Mucosa of descending colon (tissue), 3 donors: ENCODE measurements around the gene PIP5K1C. TPM values are rescaled to one million over a fixed set of nuclear protein-coding genes. Genes with fewer than 3 reads are reported as not detected.
"Not testable (repeated sequence)": the region's sequence is repeated elsewhere in the genome, so short reads cannot be mapped to it uniquely, and the experiment has no call there.

ENCODE experiments used
- ATAC-seq: fragments of 200-7000 bp; cut with Tn5 transposase; one replicate; pipeline ENCODE4 v1.9.1; 2020; ENCODE audit warnings: mild to moderate bottlenecking, moderate library complexity
- DNase-seq, 3 donors: peaks; one replicate each; pipeline ENCODE4 v3.0.0-alpha.2; 2020
- H3K36me3 ChIP-seq: fragments of 200-600 bp; one replicate; pipeline ENCODE4 v1.8.0; 2021; ENCODE audit warnings: low read depth, mild to moderate bottlenecking
- H3K4me1 ChIP-seq: fragments of 200-600 bp; one replicate; pipeline ENCODE4 v1.8.0; 2021; ENCODE audit warnings: low read depth, mild to moderate bottlenecking
- H3K4me3 ChIP-seq: fragments of 200-600 bp; one replicate; pipeline ENCODE4 v1.8.0; 2021; ENCODE audit warnings: mild to moderate bottlenecking
- H3K9me3 ChIP-seq: fragments of 200-600 bp; one replicate; pipeline ENCODE4 v1.8.0; 2021; ENCODE audit warnings: mild to moderate bottlenecking
- CTCF ChIP-seq: fragments of 200-600 bp; IDR thresholded peaks from one replicate; pipeline ENCODE4 v1.8.0; 2022; ENCODE audit warnings: antibody characterized with exemption, mild to moderate bottlenecking
- intact Hi-C, 2 donors: fragments of 100-400 bp; cut with DNase I in 1 of 2; cut with micrococcal nuclease in 1 of 2; formaldehyde crosslinking; loops; one replicate each; pipeline versions ENCODE4 v1.11.0 to v1.11.1; 2022; cut with DNase I, micrococcal nuclease
- total RNA-seq, 3 donors: library from RNA; stranded (reverse); fragmentation: NEBNext Ultra II Directional in 2 of 3; extraction: Animal tissue kit (Norgen Biotek cat#: 25700) in 2 of 3; gene quantifications; one replicate each; pipeline versions ENCODE4 v1.2.1 to v1.2.4, GENCODE V29; 2021 to 2023
- donor health status: DM: no; HTN: no; CAD: no; lungs with moderate emphysema.
- donor health status: DM: no; HTN: no; CAD: no.
- donor health status: DM: no; HTN: yes; CAD: no.

The PIP5K1C gene
- total RNA-seq, 3 donors from 2014 or later = 23.1 to 95.2 (median 23.2) TPM

DNA sequence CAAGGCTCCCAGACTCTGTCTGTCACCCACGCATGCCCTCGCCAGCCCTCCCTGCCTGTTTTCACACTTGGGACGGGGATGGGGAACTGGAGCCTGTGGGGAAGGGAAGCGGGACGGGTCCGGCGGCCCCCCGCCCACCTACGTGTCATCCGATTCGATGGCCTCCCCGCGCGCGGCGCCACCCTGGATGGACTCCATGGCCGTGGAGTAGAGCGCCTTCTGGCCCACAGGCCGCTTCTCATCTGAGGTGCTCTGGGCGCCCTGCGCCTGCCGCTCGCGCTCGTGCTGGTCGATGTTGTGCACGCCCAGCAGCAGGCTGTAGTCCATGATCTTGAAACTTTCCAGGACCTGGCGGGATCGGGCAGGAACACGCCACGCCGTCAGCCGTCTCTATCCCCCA lies 48.6 kb downstream of the PIP5K1C start:
- no peaks in the 10 kb centered on the region for H3K4me1 ChIP-seq
- no peak for ATAC-seq
- no peaks in the 10 kb centered on the region for H3K36me3 ChIP-seq
- H3K4me3 ChIP-seq = no peak overlapping the region
- no peak for TF ChIP-seq CTCF
- H3K9me3 ChIP-seq = no peaks in the 10 kb centered on the region
- no peak for DNase-seq
- intact Hi-C loops = no loop called here

DNA sequence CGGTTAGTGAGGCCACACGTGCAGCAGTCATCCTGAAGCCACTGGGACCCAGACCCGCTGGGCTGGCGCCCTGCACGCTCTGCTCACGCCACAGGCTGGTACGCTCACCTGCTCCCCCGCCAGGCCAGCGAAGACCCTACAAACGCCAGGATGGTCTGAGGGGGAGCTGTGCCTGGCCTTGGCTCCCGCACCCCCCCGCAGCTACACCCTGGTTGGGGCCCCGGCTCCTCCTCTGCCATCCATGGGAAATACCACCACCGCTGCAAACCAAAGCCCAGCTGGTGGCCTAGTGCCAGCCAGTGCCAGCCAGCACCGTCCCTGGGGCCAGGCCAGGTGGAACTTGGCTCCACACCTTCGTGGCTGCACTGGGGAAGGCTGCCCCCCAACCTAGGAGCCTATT lies 50.4 kb downstream of the PIP5K1C start:
- Histone ChIP-seq H3K36me3 (no peaks in the 10 kb centered on the region), H3K4me1 (no peaks in the 10 kb centered on the region), H3K4me3 (no peak overlapping the region), H3K9me3 (no peaks in the 10 kb centered on the region)
- no peak for TF ChIP-seq CTCF
- DNase-seq (no peak), ATAC-seq (no peak)
- intact Hi-C loops = no loop called here

DNA sequence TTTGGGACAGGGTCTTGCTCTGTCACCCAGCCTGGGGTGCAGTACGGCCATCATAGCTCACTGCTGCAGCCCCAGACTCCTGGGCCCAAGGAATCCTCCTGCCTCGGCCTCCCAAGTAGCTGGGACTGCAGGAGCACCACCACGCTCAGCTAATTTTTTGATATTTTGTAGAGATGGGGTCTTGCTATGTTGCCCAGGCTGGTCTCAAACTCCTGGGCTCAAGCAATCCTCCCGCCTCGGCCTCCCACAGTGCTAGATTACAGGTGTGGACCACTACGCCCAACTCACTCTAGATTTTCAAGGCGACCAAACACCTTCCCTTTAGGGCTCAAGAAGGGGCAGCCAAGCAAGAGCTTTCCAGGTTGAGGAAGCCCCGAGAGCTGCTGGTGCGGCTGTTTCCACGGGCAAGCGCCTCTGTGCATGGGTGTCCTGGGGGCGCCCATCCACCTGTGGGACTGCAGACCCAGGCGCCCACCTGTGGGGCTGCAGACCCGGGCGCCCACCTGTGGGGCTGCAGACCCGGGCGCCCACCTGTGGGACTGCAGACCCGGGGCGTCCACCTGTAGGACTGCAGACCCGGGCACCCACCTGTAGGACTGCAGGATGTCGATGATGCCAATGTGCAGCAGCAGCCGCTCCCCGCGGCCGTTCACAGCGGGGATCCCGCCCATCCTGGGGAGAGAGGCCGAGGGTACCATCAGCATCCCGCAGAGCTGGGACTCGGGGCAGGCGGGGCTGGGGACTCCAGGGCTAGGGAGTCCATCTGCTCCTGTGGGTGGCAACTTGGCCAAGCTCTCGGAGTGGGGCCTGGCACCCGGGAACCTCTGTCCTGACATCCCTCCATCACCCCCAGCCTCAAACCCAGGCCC lies 52.0 kb downstream of the PIP5K1C start:
- Histone ChIP-seq H3K4me3 (no peak overlapping the region), H3K4me1 (no peaks in the 10 kb centered on the region), H3K36me3 (no peaks in the 10 kb centered on the region), H3K9me3 (no peaks in the 10 kb centered on the region)
- ATAC-seq (no peak), DNase-seq (no peak)
- TF ChIP-seq CTCF = no peak
- intact Hi-C loops = no loop called here

DNA sequence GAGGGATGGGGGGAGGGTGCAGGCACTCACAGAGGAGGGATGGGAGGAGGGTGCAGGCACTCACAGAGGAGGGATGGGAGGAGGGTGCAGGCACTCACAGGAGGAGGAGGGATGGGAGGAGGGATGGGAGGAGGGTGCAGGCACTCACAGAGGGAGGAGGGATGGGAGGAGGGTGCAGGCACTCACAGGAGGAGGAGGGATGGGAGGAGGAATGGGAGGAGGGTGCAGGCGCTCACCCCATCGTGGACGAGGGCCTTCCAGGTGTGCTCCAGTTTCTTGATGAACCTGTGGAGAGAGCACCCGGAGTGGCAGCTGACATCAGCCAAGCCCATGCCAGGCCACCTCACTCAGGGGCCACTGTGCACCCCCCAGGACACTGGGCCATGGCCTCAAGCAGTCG lies 53.2 kb downstream of the PIP5K1C start:
- H3K4me3 ChIP-seq, DNase-seq, ATAC-seq, intact Hi-C loops, H3K36me3 ChIP-seq, H3K4me1 ChIP-seq, H3K9me3 ChIP-seq: not testable (repeated sequence)

DNA sequence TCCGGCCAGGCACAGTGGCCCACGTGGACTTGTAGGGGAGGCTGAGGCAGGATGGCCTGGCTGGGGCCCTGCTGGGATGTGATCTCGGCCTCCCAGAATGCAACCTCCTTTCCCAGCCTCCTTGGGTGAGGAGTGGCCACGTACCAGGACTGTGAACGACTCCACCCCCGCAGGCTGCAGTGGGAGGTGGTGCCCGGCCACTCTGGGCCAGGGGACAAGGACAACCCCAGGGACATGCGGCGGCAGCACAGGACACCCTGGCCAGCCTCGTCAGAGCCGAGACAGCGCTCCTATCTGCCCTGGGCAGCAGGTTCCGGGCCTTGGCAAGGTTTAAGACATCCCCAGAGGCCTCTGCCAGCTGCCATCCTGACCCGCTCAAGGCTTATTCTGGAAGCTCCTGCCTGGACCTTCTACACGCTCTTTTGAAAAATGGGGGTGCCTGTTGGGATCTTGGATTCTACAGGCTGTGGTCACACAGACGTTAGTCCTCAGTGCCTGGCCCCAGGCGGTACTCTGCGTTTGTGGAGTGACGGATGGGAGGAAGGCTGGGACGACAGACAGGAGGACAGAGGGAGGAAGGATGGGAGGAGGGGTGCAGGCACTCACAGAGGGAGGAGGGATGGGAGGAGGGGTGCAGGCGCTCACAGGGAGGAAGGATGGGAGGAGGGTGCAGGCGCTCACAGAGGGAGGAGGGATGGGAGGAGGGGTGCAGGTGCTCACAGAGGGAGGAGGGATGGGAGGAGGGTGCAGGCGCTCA lies 53.8 kb downstream of the PIP5K1C start:
- intact Hi-C loops = no loop called here
- DNase-seq = no peak
- no peaks in the 10 kb centered on the region for H3K9me3 ChIP-seq

More for the DNA sequence above, 53.8 kb downstream of the PIP5K1C start:
- H3K36me3 ChIP-seq = no peaks in the 10 kb centered on the region
- no peak for TF ChIP-seq CTCF
- H3K4me3 ChIP-seq = no peak overlapping the region
- ATAC-seq = no peak
- H3K4me1 ChIP-seq = no peaks in the 10 kb centered on the region
